GM19395 (cell line): ENCODE data around the gene METRN.
A peak's percentile ranks its signal among the peaks of the same experiment; 100 is the strongest.
"Not testable (repeated sequence)": the region's sequence is repeated elsewhere in the genome, so short reads cannot be mapped to it uniquely, and the experiment has no call there.

Experiments
- ATAC-seq: cut with Tn5 transposase; IDR thresholded peaks from one replicate; pipeline ENCODE4 v1.9.1; 2021; ENCODE audit warnings: mild to moderate bottlenecking, moderate library complexity; ENCODE audit not compliant: unreplicated experiment

The METRN gene

GRCh38 chr16:708959-709358 lies 6.0 kb upstream of the METRN start:
- ATAC-seq, result no peak

- no peak for ATAC-seq
These were observed 5.1 kb upstream of the METRN start for GRCh38 chr16:709566-710499.

GRCh38 chr16:710500-711075 lies 4.3 kb upstream of the METRN start:
- ATAC-seq, result no peak

GRCh38 chr16:711084-711483 lies 3.8 kb upstream of the METRN start:
- no peak for ATAC-seq

GRCh38 chr16:711548-712320 lies 3.2 kb upstream of the METRN start:
- no peak for ATAC-seq

GRCh38 chr16:712740-713250 lies 2.1 kb upstream of the METRN start:
- ATAC-seq, result not testable (repeated sequence)

- no peak for ATAC-seq
These were observed 839 bp upstream of the METRN start for GRCh38 chr16:714079-714478.

- ATAC-seq, result peak; percentile 18
These were observed 720 bp downstream of the METRN start for GRCh38 chr16:715477-716199.

- ATAC-seq, result no peak
These were observed 1.3 kb downstream of the METRN start for GRCh38 chr16:716200-716568.

- no peak for ATAC-seq
These were observed 1.9 kb downstream of the METRN start for GRCh38 chr16:716768-717325.

- no peak for ATAC-seq
These were observed 2.7 kb downstream of the METRN start for GRCh38 chr16:717450-718245.

GRCh38 chr16:718389-718788 lies 3.5 kb downstream of the METRN start:
- no peak for ATAC-seq

- ATAC-seq, result no peak
These were observed 4.0 kb downstream of the METRN start for GRCh38 chr16:718922-719321.

GRCh38 chr16:719815-720446 lies 5.0 kb downstream of the METRN start:
- ATAC-seq, result peak; percentile 4

- peak; percentile 24 for ATAC-seq
These were observed 5.6 kb downstream of the METRN start for GRCh38 chr16:720447-720989.

- peak; percentile 67 for ATAC-seq
These were observed 6.3 kb downstream of the METRN start, which contains the start of gene ANTKMT for GRCh38 chr16:720990-721764. Gene ANTKMT (plus strand): TSS chr16:721146. CDS start chr16:721275, 129 bp downstream.

- ATAC-seq, result no peak
These were observed 7.0 kb downstream of the METRN start for GRCh38 chr16:721765-722540.
